OCI-M2 (cell line): ENCODE results near the gene MLPH.

Experiments
- DNase-seq: peaks from one replicate; lab custom pipeline; 2025; ENCODE audit not compliant: unreplicated experiment; lab: John Stamatoyannopoulos, UW

The MLPH gene

DNA sequence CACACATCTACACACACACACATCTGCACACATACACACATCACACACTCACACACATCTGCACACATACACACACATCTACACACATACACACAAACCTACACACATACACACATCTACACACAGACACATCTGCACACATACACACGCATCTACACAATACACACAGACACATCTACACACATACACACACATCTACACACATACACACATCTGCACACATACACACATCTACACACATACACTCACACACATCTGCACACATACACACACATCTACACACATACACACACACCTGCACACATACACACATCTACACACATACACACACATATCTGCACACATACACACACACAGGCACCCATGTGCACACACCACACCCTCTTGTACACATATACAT lies 78.9 kb downstream of the MLPH start:
- no peak for DNase-seq

- no peak for DNase-seq
Observed at GRCh38 chr2:237566401-237567235, 79.6 kb downstream of the MLPH start, which contains the start of gene PRLH. TSS of gene PRLH (plus strand) at chr2:237566574. CDS start at chr2:237566574, 0 bp downstream.

DNA sequence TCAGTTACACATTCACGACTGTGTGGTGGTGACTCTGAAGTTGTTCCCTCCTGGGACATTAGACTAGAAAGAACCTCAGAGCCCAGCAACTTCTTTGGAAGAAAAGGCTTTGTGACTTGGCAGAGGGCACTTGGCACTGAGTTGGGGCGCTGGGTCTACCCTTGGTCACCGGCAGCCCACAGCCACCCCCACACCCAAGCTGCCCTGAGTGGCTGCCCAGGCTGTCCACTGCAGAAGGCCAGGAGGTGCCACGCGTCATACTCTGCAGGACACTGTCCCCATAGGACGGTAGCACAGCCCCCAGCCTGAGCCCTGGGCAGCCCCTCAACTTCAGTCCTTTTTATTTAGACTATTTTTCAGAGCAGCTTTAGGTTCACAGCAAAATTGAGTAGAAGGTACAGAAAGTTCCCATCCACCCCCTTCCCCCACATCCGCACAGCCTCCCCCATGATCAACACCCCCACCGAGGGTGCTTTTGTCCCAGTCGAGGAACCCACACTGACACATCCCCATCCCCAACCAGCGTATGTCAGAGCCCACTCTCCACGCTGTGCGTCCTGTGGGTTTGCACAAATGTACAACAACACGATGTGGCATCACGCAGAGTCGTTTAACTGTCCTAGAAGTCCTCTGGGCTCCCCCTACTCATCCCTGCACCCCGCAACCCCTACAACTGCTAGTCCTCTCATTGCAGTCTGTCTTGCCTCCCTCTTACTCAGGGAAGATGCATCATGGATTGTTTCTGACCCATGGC lies 80.4 kb downstream of the MLPH start:
- DNase-seq, result no peak

DNA sequence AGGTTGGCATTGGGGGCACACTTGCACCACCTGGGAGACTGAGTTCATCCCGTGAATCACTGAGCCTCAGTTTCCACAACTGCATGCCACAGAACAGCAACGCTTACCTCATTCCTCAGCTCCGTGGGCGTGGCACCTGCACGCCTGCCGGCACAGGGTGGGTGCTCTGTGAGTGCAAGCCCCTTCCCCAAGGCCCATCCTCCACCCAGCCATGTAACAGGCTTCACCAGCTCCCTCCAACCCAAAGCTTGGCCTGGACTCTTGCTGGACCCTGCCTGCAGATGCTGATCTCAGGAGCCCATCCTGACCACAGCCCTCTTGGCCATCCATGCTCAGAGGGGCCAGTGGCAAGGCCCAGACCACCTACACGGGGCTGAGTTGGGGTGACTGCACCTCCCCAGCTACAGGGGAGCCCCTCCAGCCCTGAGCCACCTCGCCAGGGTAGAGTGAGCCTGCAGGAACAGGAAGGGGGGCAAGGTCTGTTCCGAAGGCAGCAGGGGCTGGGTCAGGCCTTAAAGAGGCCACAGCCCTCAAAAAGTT lies 81.1 kb downstream of the MLPH start:
- DNase-seq, result no peak

GRCh38 chr2:237569041-237569440 lies 82.0 kb downstream of the MLPH start:
- DNase-seq, result no peak

DNA sequence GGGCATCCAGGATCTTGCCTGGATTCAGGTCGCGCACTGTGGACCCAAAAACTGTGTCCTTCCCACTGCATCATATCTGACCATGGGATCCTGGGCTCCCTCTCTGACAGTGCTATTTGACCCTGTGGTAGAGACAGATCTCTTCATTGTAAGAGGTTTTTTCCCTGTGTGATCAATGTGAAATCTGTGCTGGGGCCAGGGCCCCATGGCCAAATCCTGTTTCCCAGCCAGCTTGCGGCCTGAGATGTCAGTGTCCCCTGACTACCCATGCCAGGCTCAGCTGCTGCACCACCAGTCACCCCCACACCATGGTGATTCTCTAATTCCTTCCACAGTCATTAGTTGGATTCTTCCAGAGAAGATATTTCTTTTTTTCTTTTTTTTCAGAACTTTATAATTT lies 82.8 kb downstream of the MLPH start:
- no peak for DNase-seq

GRCh38 chr2:237570776-237571335 lies 83.8 kb downstream of the MLPH start:
- DNase-seq, result no peak

DNA sequence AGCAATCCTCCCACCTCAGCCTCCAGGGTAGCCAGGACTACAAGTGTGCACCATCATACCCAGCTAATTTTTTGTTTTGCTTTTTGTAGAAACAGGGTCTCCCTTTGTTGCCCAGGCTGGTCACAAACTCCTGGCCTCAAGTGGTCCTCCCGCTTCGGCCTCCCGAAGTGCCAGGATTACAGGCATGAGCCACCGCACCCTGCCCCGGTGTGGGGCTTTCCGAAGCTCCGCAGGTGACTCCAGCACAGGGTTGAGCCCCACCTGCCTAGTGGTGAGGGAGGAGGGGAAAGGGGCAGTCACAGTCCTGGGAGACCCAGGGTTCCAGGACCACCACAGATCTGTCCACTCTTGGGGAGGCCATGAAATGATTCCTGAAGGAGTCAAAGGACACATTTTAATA lies 84.5 kb downstream of the MLPH start:
- DNase-seq, result no peak

- DNase-seq, result no peak
Observed at GRCh38 chr2:237572021-237572741, 85.1 kb downstream of the MLPH start.

- no peak for DNase-seq
Observed at GRCh38 chr2:237572742-237573101, 85.7 kb downstream of the MLPH start.

GRCh38 chr2:237573721-237574415 lies 86.8 kb downstream of the MLPH start:
- no peak for DNase-seq

DNA sequence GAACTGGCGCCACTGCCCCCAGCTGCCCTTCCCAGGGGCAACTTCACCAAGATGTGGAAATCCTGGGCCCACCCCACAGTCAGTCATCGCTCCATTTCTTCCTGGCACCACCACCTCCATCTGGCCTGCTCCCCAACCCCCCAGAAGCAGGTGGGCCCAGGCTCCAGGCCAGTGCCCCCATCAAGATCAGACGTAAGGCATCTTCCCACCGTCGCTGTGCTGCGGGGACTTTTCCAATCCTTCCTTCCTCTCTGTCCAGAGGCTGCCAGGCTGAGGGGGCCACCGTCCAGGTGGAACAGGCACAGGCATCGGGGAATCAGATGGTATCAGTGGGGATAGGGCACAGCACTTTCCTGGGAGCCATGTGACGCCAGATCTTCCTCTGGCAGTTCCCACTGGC lies 87.4 kb downstream of the MLPH start:
- no peak for DNase-seq

GRCh38 chr2:237574894-237575868 lies 88.1 kb downstream of the MLPH start:
- no peak for DNase-seq

- DNase-seq, result no peak
Observed at GRCh38 chr2:237575869-237576862, 89.1 kb downstream of the MLPH start.

DNA sequence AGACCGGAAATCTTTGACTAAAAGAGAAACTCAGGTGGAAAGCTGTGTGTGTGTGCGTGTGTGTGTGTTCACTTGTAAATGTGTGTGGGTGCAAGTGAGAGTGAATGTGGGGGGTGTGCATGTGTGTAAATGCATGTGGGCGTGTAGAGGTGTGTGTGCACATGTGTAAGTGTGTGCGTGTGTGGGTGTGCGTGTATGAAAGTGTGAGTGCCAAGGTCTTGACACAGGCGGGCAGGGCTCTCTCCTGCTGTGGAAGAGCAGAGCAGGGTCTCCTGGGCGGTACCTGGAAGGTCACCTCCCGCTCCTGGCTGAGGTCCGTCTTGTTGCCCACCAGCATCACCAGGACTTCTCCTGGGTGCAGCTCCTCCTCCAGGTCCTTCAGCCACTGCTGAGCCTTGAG lies 89.9 kb downstream of the MLPH start:
- DNase-seq, result no peak

- no peak for DNase-seq
Observed at GRCh38 chr2:237577458-237577857, 90.4 kb downstream of the MLPH start.

DNA sequence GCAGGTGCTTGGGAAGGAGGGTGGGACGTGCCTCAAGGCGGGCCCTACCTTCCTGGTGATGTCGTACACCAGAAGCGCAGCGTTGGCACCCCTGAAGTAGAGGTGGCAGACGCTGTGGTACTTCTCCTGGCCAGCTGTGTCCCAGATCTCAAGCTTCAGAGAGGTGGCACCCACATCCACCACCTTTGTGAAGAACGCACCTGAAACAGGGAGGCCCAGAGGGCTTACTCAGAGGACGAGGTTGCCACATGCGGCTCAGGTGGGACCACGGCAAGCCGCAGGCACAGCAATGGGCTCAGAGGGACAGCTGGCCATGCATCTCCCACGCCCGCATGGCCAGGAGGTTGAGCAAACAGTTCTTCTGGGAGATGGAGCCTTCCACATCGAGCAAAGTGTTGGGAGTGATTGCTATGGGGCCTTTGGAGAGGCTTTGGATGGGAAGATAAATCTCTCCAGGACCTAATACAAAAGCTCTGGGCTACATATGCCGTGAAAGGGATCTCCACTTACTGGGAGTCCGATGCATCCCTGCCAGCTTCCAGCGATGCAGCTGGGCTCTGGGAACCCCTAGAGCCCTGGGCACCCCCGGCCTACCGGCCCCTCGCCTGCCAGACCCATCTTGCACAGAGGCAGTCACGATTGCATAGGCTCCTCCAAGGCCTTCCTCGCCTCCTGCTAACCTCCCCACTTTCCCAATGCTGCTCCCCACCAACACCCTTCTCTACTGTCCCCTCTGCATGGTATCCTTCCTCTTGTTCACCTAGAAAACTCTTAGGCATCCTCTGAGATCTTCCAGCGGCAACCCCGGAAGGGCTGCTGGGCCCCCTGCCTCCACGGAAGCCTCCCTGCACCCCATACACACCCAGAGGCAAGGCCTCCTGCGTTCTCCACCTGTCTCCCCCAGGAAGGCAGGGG lies 91.2 kb downstream of the MLPH start:
- no peak for DNase-seq
